GM23338 (cell line): ENCODE measurements around the gene AGAP2.

ENCODE experiments used
- CREB1 ChIP-seq: fragments of 250-450 bp; sonication (Bioruptor Pico); IDR thresholded peaks from 2 replicates; pipeline ENCODE4 v1.5.0; 2020; ENCODE audit warnings: low read depth, mild to moderate bottlenecking, moderate library complexity
- EZH2 ChIP-seq: fragments of 200-600 bp; sonication (generic); IDR thresholded peaks from one replicate; pipeline ENCODE4 v1.8.0; 2017; ENCODE audit warnings: antibody characterized with exemption, mild to moderate bottlenecking, low read depth; ENCODE audit not compliant: unreplicated experiment
- EZH2phosphoT487 ChIP-seq: fragments of 200-600 bp; sonication (generic); IDR thresholded peaks from one replicate; pipeline ENCODE4 v1.8.1; 2018; ENCODE audit warnings: antibody characterized with exemption; ENCODE audit not compliant: unreplicated experiment
- JUNB ChIP-seq: IDR thresholded peaks from one replicate; pipeline ENCODE4 v1.6.1; 2016; ENCODE audit warnings: antibody characterized with exemption; ENCODE audit not compliant: unreplicated experiment
- POLR2AphosphoS5 ChIP-seq: IDR thresholded peaks from 2 replicates; pipeline ENCODE4 v1.6.1; 2016; ENCODE audit warnings: antibody characterized with exemption, low read depth
- STAT1 ChIP-seq: IDR thresholded peaks from one replicate; pipeline ENCODE4 v1.6.1; 2016; ENCODE audit warnings: antibody characterized with exemption; ENCODE audit not compliant: unreplicated experiment
- ZNF114 ChIP-seq: fragments of 250-450 bp; sonication (Bioruptor Pico); IDR thresholded peaks from 2 replicates; pipeline ENCODE4 v1.5.0; 2020; ENCODE audit warnings: mild to moderate bottlenecking, moderate library complexity
- TF ChIP-seq, protein P1 (sequence below), 2 experiments: fragments of 200-600 bp in 1 of 2; sonication (generic) in 1 of 2; conservative IDR thresholded peaks; 2 replicates each; pipeline versions ENCODE4 v1.5.1 to v1.6.1; 2016 to 2017; ENCODE audit warnings: antibody characterized with exemption in 2 of 2, low read depth in 2 of 2, mild to moderate bottlenecking in 2 of 2, moderate library complexity in 1 of 2
- TF ChIP-seq, protein P2 (sequence below): IDR thresholded peaks from one replicate; pipeline ENCODE4 v1.6.1; 2018; ENCODE audit warnings: antibody characterized with exemption; ENCODE audit not compliant: unreplicated experiment
- TF ChIP-seq, protein P3 (sequence below): IDR thresholded peaks from 2 replicates; pipeline ENCODE4 v1.6.1; 2016; ENCODE audit warnings: antibody characterized with exemption
- TF ChIP-seq, protein P4 (sequence below): fragments of 250-450 bp; sonication (Bioruptor Pico); IDR thresholded peaks from 2 replicates; pipeline ENCODE4 v1.5.0; 2020; ENCODE audit warnings: mild to moderate bottlenecking, moderate library complexity

DNA sequence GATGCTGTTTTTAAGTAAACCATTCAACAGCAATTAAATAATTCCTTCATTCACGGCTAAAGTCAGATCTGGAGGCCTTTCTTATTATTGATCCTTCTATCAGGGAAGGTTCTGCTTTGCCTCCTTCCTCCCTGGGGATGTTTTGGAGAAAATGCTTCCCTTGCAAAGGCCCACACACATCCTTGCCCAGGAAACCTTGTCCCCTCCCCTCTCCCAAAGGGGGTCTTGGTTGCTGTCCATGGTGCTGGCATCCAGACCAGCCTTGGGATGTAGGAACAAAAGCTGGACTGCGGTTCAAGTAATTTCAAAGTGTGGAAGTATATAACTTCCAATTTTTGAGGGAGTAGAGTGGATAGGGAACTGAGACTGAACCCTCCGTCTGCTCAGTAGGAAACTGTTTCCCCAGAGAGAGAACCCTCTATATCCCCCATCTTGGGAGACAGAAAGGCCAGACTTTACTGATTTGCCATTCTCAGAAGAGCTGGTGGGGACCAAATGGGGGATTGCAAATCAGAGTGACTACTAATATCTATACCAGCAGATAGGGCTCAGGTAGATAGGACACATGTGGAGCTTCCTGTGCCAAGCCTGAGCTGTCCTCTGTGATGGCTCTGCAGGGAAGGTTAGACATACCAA lies 21.9 kb upstream of the AGAP2 start:
- TF ChIP-seq POLR2AphosphoS5 (no peak), EZH2phosphoT487 (no peak), EZH2 (no peak), CREB1 (no peak), ZNF114 (CRISPR knock-in tag) (no peak), JUNB (no peak), STAT1 (no peak)
- TF ChIP-seq, protein P1, sequence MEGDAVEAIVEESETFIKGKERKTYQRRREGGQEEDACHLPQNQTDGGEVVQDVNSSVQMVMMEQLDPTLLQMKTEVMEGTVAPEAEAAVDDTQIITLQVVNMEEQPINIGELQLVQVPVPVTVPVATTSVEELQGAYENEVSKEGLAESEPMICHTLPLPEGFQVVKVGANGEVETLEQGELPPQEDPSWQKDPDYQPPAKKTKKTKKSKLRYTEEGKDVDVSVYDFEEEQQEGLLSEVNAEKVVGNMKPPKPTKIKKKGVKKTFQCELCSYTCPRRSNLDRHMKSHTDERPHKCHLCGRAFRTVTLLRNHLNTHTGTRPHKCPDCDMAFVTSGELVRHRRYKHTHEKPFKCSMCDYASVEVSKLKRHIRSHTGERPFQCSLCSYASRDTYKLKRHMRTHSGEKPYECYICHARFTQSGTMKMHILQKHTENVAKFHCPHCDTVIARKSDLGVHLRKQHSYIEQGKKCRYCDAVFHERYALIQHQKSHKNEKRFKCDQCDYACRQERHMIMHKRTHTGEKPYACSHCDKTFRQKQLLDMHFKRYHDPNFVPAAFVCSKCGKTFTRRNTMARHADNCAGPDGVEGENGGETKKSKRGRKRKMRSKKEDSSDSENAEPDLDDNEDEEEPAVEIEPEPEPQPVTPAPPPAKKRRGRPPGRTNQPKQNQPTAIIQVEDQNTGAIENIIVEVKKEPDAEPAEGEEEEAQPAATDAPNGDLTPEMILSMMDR (conservative IDR thresholded peaks at IDR 0.05; ENCODE audit: low read depth in 2 of 2), result no peak
- TF ChIP-seq, protein P2, sequence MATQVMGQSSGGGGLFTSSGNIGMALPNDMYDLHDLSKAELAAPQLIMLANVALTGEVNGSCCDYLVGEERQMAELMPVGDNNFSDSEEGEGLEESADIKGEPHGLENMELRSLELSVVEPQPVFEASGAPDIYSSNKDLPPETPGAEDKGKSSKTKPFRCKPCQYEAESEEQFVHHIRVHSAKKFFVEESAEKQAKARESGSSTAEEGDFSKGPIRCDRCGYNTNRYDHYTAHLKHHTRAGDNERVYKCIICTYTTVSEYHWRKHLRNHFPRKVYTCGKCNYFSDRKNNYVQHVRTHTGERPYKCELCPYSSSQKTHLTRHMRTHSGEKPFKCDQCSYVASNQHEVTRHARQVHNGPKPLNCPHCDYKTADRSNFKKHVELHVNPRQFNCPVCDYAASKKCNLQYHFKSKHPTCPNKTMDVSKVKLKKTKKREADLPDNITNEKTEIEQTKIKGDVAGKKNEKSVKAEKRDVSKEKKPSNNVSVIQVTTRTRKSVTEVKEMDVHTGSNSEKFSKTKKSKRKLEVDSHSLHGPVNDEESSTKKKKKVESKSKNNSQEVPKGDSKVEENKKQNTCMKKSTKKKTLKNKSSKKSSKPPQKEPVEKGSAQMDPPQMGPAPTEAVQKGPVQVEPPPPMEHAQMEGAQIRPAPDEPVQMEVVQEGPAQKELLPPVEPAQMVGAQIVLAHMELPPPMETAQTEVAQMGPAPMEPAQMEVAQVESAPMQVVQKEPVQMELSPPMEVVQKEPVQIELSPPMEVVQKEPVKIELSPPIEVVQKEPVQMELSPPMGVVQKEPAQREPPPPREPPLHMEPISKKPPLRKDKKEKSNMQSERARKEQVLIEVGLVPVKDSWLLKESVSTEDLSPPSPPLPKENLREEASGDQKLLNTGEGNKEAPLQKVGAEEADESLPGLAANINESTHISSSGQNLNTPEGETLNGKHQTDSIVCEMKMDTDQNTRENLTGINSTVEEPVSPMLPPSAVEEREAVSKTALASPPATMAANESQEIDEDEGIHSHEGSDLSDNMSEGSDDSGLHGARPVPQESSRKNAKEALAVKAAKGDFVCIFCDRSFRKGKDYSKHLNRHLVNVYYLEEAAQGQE, result peak; percentile 92
- TF ChIP-seq, protein P3, sequence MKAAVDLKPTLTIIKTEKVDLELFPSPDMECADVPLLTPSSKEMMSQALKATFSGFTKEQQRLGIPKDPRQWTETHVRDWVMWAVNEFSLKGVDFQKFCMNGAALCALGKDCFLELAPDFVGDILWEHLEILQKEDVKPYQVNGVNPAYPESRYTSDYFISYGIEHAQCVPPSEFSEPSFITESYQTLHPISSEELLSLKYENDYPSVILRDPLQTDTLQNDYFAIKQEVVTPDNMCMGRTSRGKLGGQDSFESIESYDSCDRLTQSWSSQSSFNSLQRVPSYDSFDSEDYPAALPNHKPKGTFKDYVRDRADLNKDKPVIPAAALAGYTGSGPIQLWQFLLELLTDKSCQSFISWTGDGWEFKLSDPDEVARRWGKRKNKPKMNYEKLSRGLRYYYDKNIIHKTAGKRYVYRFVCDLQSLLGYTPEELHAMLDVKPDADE, result no peak
- TF ChIP-seq, protein P4, sequence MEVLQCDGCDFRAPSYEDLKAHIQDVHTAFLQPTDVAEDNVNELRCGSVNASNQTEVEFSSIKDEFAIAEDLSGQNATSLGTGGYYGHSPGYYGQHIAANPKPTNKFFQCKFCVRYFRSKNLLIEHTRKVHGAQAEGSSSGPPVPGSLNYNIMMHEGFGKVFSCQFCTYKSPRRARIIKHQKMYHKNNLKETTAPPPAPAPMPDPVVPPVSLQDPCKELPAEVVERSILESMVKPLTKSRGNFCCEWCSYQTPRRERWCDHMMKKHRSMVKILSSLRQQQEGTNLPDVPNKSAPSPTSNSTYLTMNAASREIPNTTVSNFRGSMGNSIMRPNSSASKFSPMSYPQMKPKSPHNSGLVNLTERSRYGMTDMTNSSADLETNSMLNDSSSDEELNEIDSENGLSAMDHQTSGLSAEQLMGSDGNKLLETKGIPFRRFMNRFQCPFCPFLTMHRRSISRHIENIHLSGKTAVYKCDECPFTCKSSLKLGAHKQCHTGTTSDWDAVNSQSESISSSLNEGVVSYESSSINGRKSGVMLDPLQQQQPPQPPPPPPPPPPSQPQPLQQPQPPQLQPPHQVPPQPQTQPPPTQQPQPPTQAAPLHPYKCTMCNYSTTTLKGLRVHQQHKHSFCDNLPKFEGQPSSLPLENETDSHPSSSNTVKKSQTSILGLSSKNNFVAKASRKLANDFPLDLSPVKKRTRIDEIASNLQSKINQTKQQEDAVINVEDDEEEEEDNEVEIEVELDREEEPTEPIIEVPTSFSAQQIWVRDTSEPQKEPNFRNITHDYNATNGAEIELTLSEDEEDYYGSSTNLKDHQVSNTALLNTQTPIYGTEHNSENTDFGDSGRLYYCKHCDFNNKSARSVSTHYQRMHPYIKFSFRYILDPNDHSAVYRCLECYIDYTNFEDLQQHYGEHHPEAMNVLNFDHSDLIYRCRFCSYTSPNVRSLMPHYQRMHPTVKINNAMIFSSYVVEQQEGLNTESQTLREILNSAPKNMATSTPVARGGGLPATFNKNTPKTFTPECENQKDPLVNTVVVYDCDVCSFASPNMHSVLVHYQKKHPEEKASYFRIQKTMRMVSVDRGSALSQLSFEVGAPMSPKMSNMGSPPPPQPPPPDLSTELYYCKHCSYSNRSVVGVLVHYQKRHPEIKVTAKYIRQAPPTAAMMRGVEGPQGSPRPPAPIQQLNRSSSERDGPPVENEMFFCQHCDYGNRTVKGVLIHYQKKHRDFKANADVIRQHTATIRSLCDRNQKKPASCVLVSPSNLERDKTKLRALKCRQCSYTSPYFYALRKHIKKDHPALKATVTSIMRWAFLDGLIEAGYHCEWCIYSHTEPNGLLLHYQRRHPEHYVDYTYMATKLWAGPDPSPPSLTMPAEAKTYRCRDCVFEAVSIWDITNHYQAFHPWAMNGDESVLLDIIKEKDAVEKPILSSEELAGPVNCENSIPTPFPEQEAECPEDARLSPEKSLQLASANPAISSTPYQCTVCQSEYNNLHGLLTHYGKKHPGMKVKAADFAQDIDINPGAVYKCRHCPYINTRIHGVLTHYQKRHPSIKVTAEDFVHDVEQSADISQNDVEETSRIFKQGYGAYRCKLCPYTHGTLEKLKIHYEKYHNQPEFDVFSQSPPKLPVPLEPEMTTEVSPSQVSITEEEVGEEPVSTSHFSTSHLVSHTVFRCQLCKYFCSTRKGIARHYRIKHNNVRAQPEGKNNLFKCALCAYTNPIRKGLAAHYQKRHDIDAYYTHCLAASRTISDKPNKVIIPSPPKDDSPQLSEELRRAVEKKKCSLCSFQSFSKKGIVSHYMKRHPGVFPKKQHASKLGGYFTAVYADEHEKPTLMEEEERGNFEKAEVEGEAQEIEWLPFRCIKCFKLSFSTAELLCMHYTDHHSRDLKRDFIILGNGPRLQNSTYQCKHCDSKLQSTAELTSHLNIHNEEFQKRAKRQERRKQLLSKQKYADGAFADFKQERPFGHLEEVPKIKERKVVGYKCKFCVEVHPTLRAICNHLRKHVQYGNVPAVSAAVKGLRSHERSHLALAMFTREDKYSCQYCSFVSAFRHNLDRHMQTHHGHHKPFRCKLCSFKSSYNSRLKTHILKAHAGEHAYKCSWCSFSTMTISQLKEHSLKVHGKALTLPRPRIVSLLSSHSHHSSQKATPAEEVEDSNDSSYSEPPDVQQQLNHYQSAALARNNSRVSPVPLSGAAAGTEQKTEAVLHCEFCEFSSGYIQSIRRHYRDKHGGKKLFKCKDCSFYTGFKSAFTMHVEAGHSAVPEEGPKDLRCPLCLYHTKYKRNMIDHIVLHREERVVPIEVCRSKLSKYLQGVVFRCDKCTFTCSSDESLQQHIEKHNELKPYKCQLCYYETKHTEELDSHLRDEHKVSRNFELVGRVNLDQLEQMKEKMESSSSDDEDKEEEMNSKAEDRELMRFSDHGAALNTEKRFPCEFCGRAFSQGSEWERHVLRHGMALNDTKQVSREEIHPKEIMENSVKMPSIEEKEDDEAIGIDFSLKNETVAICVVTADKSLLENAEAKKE (CRISPR knock-in tag), result no peak
